Ishikawa (cell line): ENCODE data around the gene CACNA1C.

Source experiments
- CEBPB ChIP-seq: IDR thresholded peaks from 2 replicates; pipeline ENCODE4 v1.6.1; 2012
- CREB1 ChIP-seq: IDR thresholded peaks from 2 replicates; pipeline ENCODE4 v1.6.1; 2012; ENCODE audit warnings: low read depth
- EGR1 ChIP-seq: IDR thresholded peaks from 2 replicates; pipeline ENCODE4 v1.6.1; 2012
- EP300 ChIP-seq: IDR thresholded peaks from 2 replicates; pipeline ENCODE4 v1.6.1; 2012; ENCODE audit warnings: borderline replicate concordance
- FOXM1 ChIP-seq: IDR thresholded peaks from 2 replicates; pipeline ENCODE4 v1.6.1; 2012; ENCODE audit warnings: low read depth, borderline replicate concordance
- MAX ChIP-seq: IDR thresholded peaks from 2 replicates; pipeline ENCODE4 v1.6.1; 2012
- NFIC ChIP-seq: IDR thresholded peaks from 2 replicates; pipeline ENCODE4 v1.6.1; 2012
- RAD21 ChIP-seq: IDR thresholded peaks from 2 replicates; pipeline ENCODE4 v1.6.1; 2012; ENCODE audit warnings: low read depth
- REST ChIP-seq: IDR thresholded peaks from 2 replicates; pipeline ENCODE4 v1.6.1; 2012; ENCODE audit warnings: low read depth, mild to moderate bottlenecking
- TAF1 ChIP-seq: IDR thresholded peaks from 2 replicates; pipeline ENCODE4 v1.6.1; 2012; ENCODE audit warnings: low read depth, mild to moderate bottlenecking
- TCF12 ChIP-seq: IDR thresholded peaks from 2 replicates; pipeline ENCODE4 v1.6.1; 2012; ENCODE audit warnings: low read depth
- TEAD4 ChIP-seq: IDR thresholded peaks from 2 replicates; pipeline ENCODE4 v1.6.1; 2012
- USF1 ChIP-seq: IDR thresholded peaks from 2 replicates; pipeline ENCODE4 v1.6.1; 2012
- YY1 ChIP-seq: IDR thresholded peaks from 2 replicates; pipeline ENCODE4 v1.6.1; 2012; ENCODE audit warnings: low read depth
- ZBTB7A ChIP-seq: IDR thresholded peaks from 2 replicates; pipeline ENCODE4 v1.6.1; 2012; ENCODE audit warnings: low read depth

Gene CACNA1C

GRCh38 chr12:2574355-2574935 lies 521.7 kb downstream of the CACNA1C start:
- TF ChIP-seq EGR1: no peak
- no peak for TF ChIP-seq RAD21
- TF ChIP-seq YY1: no peak
- TF ChIP-seq REST: no peak

- TF ChIP-seq ZBTB7A (no peak), NFIC (no peak), FOXM1 (no peak), YY1 (no peak), EP300 (no peak), CREB1 (no peak), EGR1 (no peak), CEBPB (no peak), RAD21 (no peak), MAX (no peak), TEAD4 (no peak), TAF1 (no peak), REST (no peak), TCF12 (no peak), USF1 (no peak)
Measured at GRCh38 chr12:2575245-2575644, 522.5 kb downstream of the CACNA1C start.

- TF ChIP-seq EGR1: no peak
- TF ChIP-seq FOXM1: no peak
- TF ChIP-seq MAX: no peak
- TF ChIP-seq REST: no peak
- no peak for TF ChIP-seq CREB1
- no peak for TF ChIP-seq NFIC
- no peak for TF ChIP-seq YY1
- TF ChIP-seq EP300: no peak
- TF ChIP-seq ZBTB7A: no peak
- TF ChIP-seq RAD21: no peak
- TF ChIP-seq CEBPB: no peak
- TF ChIP-seq TAF1: no peak
Measured at GRCh38 chr12:2578211-2578610, 525.4 kb downstream of the CACNA1C start.

GRCh38 chr12:2578772-2579171 lies 526.0 kb downstream of the CACNA1C start:
- no peak for TF ChIP-seq ZBTB7A
- no peak for TF ChIP-seq EP300
- no peak for TF ChIP-seq EGR1
- TF ChIP-seq MAX: no peak
- no peak for TF ChIP-seq TAF1
- no peak for TF ChIP-seq YY1
- no peak for TF ChIP-seq CREB1
- no peak for TF ChIP-seq RAD21
- no peak for TF ChIP-seq REST
- TF ChIP-seq USF1: no peak
- no peak for TF ChIP-seq CEBPB
- TF ChIP-seq TEAD4: no peak
- no peak for TF ChIP-seq TCF12
- TF ChIP-seq FOXM1: no peak
